Upper lobe of left lung (tissue), 4 donors: Measurements from ENCODE around the gene SMPX.

Experiments
- POLR2A ChIP-seq, 4 donors: fragments of 450-650 bp; IDR thresholded peaks; one replicate each; pipeline ENCODE4 v1.5.1; 2016 to 2017; ENCODE audit warnings: antibody characterized with exemption in 4 of 4, mild to moderate bottlenecking in 2 of 4
- TF ChIP-seq, protein P1 (sequence below), 6 experiments: fragments of 450-650 bp in 4 of 6; fragments of 200-600 bp in 2 of 6; sonication (generic) in 2 of 6; IDR thresholded peaks; one replicate each; pipeline ENCODE4 v1.5.1; 2016 to 2019; ENCODE audit warnings: antibody characterized with exemption in 6 of 6

DNA sequence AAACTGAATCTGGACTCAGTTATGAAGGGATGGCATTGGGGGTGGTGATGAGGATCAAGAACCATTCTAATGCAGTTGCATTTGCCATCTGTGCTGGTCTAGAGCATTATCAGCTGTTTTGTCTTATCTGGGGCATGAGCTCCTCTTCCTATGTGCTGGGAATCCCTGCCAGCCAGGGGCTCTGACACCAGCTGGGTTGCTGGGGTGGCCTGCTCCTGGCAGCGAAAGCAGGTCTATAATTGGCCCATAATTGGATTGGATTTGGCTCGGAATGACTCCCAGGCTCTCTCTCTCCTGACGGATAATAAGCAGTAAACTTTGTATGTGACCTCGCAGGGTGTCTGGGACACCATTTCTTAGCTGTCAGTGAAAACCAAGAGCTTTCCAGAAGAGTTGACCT, 34.1 kb downstream of the SMPX start:
- TF ChIP-seq, protein P1, sequence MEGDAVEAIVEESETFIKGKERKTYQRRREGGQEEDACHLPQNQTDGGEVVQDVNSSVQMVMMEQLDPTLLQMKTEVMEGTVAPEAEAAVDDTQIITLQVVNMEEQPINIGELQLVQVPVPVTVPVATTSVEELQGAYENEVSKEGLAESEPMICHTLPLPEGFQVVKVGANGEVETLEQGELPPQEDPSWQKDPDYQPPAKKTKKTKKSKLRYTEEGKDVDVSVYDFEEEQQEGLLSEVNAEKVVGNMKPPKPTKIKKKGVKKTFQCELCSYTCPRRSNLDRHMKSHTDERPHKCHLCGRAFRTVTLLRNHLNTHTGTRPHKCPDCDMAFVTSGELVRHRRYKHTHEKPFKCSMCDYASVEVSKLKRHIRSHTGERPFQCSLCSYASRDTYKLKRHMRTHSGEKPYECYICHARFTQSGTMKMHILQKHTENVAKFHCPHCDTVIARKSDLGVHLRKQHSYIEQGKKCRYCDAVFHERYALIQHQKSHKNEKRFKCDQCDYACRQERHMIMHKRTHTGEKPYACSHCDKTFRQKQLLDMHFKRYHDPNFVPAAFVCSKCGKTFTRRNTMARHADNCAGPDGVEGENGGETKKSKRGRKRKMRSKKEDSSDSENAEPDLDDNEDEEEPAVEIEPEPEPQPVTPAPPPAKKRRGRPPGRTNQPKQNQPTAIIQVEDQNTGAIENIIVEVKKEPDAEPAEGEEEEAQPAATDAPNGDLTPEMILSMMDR (IDR thresholded peaks at IDR 0.05), result no peak
- TF ChIP-seq POLR2A (IDR thresholded peaks at IDR 0.05), result no peak
